NCI-H187 (cell line): ENCODE results near the gene MYBPC2.
A peak's percentile ranks its signal among the peaks of the same experiment; 100 is the strongest.
"Not testable (repeated sequence)": the region's sequence is repeated elsewhere in the genome, so short reads cannot be mapped to it uniquely, and the experiment has no call there.

ENCODE experiments used
- DNase-seq, 2 experiments: peaks; one replicate each; lab custom pipeline; 2025; lab: John Stamatoyannopoulos, UW

The MYBPC2 gene

DNA sequence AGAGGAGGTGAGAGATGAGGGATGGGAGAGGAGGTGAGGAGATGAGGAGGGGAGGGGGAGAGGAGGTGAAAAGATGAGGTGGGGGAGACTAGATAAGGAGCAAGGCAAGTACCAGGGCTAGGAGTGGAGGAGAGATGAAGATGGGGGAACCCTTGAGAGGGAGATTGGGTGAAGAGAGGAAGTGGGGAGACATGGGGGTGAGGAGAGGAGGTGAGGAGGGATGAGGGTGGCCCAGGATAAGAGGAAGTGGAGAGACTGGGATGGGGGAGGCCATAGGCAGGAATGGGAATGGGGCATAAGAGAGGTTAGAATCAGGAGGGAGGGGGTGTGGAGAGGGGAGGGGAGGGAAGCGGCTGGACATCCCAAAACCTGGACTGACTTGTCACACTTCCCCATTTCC is 26.9 kb downstream of the MYBPC2 start:
- DNase-seq, result no peak

DNA sequence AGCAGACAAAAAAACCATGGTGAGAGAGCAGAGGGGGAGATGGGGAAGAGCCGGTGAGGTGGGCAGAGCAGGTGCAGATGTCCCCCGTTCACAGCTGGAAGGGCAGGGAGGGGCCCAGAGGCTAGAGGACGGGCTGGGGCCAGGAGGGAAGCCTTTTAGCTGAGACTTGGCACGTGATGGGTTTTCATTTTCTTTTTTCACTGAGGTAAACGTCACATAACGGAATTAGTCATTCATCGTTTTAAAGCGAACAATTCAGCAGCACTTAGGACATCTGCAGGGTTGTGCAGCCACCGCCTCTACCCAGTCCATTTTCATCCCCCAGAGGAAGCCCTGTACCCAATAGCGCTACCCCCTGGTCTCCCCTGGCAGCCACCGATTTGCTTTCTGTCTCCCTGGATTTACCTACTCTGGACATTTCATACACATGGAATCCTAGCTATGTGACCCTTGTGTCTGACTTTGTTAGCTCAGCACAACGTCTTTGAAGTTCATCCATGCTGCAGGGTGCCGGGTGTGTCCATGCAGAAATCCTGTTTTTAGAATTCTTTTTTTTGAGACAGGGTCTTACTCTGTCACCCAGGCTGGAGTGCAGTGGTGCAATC is 27.6 kb downstream of the MYBPC2 start:
- no peak for DNase-seq

DNA sequence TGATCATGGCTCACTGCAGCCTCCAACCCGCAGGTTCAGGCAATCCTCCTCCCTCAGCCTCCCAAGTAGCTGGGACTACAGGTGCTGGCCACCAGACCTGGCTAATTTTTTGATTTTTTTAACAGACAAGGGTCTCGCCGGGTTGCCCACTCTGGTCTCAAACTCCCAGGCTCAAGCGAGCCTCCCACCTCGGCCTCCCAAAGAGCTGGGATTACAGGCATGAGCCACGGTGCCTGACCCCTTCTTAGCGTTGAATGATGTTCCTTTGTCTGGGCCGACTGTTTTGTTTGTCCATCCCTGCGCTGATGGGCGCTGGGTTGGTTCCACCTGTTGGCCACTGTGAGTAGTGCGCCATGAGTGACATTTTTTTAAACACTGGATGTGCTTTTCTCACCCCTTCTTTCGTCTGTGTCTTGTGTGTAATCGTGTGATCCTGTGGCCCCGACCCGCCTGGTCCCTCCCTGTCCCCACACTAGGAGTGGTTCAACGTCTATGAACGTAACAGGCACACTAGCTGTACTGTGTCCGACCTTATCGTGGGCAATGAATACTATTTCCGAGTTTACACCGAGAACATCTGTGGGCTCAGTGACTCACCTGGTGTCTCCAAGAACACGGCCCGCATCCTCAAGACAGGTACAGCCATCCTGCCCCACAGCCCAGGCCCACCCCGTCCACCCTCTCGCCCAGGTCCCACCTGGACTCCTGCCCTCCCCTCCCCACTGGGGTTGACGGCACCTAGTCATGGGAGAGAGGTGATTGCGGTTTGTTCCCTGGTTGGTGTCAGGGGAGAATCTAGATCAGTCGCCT is 28.6 kb downstream of the MYBPC2 start:
- peak; percentile 14 to 39 for DNase-seq

GRCh38 chr19:50462970-50463369 is 30.3 kb downstream of the MYBPC2 start:
- no peak for DNase-seq

GRCh38 chr19:50464348-50464747 is 31.7 kb downstream of the MYBPC2 start:
- DNase-seq, result no peak

DNA sequence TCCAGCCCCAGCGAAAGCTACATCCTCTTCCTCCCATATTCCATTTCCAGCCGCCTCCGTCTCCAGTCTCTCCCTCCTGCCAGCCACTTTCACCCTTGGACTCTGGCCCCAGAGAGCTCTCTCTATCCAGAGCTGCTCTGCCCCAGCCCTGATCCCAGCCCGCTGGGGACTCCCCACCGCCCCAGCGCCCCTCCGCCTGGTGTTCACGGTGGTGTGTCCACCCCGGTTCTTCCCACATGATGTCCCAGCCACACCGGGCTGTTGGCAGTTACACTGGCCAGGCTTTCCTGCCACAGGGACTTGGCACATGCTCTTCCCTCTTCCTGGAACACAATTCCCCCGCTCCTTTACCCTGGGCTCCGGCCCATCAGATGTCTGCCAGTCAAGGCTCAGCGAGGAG is 32.3 kb downstream of the MYBPC2 start:
- no peak for DNase-seq

- DNase-seq, result no peak
Observed at GRCh38 chr19:50465986-50466705, 33.5 kb downstream of the MYBPC2 start.

- no peak for DNase-seq
Observed at GRCh38 chr19:50466706-50467039, 34.0 kb downstream of the MYBPC2 start.

DNA sequence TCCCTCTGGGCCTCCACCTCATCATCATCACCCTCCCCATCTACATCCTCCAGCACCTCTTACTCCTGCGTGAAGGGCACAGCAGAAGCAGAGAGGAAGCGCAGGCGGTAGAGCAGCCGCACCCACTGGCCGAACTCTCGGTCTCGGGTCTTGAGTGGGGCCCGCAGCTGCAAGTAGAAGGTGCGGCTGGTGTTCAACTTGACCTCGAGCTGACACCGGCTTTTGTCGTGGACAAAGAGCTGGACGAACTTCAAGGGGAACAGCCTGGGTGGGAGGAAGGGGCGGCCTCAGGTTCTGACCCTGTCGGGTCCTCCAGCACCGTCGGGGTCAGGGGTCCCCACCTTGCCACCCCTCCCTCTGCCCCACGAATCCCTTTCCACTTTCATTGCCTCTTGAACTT is 34.9 kb downstream of the MYBPC2 start:
- DNase-seq, result no peak

- no peak for DNase-seq
Observed at GRCh38 chr19:50468818-50469217, 36.1 kb downstream of the MYBPC2 start.

DNA sequence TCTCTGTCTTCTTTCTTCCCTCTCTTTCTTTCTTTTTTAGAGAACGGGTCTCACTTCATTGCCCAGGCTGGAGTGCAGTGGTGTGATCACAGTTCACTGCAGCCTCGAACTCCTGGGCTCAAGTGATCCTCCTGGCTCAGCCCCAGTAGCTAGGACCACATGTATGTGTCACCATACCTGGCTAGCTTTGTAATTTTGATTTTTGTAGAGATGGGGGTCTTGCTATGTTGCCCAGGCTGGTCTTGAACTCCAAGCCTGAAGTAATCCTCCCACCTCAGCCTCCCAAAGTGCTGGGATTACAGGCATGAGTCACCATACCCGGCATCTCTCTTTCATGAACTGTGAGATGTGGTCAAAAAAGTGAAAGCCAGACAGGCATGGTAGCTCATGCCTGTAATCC is 40.6 kb downstream of the MYBPC2 start:
- not testable (repeated sequence) for DNase-seq

DNA sequence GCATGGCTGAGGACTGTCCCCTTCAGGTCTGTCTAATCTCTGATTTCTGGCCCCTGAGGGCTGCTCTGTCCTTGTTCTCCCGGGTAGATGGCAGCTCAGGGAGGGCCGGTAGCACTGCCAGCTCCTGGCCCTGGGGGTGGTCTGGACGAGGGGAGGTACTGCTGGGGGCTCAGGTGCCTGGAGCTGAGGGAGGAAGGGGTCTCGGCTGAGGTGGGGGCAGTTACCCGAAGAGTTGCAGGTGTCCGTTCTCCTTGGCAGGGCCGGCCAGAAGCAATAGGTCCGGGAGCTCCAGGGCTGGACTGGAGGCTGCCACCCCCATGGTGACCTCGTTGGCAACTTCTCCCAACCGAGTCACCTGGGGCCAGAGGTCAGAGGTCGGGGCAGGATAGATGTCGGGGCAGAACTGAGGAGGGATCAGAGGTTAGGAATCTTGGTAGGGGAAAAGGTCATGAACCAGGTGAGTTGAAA is 42.4 kb downstream of the MYBPC2 start:
- no peak for DNase-seq

- DNase-seq, result no peak
Observed at GRCh38 chr19:50475736-50476223, 43.1 kb downstream of the MYBPC2 start.

- peak; percentile 52 to 80 for DNase-seq
Observed at GRCh38 chr19:50476224-50476906, 43.7 kb downstream of the MYBPC2 start, which contains the start of the genes EMC10 and GARIN5A. Gene EMC10, plus strand, starts transcription at chr19:50476507. Its CDS starts 38 bp downstream, at chr19:50476545. Gene GARIN5A, minus strand, starts transcription at chr19:50476848. Its CDS starts 460 bp downstream, at chr19:50476388.

DNA sequence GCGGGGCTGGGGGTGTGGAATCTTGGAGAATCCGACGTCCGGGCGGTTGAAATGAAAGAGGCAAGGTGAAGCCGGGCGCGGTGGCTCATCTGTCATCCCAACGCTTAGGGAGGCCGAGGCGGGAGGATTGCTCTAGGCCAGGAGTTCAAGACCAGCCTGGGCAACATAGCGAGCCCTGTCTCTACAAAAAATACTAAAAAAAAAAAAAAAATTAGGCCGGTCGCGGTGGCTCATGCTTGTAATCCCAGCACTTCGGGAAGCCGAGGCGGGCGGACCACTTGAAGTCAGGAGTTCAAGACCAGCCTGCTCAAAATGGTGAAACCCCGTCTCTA is 44.2 kb downstream of the MYBPC2 start:
- no peak for DNase-seq

DNA sequence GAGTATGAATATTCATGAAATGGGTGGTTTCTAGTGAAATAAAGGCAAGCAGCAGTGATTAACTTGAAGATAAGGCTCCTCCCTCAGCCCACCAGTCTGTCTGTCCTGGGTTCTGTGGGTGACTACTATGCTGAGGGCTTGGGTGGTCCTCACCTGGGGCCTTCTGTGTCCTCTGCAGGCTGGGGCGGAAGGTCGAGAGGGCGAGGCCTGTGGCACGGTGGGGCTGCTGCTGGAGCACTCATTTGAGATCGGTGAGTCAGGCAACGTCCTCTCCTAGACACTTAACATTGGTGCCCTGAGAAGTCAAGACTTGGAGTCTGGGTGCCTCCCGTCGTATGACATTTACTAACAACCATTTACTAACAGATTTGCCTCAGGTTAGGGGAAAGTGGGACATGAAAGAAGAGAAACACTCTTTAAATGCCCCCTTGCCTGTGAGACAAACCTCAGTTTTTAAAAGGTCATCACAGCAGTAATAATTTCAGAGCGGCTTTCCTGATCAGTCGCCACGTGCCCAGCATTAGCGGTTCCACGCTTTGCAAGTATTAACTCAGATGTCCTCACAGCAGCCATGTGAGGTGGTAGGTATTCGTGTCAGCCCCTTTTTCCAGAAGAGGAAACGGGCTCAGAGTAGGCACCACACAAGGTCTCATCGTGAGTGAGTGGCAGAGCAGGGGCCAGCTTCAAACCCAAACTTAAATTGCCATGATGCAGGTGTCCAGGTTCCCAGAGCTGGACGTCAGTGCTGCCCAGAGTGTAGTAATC is 45.2 kb downstream of the MYBPC2 start:
- no peak for DNase-seq

DNA sequence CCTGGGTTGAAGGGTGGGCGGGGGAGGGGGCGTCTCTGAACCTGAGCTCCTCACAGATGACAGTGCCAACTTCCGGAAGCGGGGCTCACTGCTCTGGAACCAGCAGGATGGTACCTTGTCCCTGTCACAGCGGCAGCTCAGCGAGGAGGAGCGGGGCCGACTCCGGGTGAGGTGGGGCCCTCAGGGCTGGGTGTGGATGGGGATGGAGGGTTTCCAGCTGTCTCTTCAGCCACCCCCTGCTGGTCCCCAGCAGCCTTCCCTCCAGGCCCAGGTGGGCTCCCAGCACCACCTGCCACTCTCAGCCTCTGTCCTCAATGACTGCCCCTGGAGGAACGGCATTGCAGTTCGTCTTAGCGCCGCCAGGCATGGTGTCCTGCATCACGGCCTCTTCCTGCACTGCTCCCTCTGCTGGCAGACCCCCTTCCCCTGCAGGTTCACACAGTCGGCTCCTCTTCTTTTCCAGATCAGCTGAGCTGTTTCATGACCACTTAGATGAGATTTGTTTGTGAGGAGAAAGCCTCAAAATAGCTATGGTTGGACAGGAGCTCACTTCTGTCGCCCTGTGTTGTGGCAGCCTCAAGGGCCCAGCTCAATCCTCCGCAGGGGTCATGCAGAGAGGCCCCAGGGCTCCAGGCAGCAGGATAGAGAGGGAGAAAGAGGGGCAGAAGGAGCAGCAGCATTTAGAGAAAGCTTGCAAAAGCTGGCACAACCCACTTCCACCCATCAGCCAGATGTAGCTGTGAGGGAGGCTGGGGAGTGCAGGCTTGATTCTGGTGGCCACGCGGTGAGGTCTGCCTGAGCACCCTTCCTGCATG is 46.4 kb downstream of the MYBPC2 start:
- no peak for DNase-seq

- no peak for DNase-seq
Observed at GRCh38 chr19:50479761-50480251, 47.1 kb downstream of the MYBPC2 start.

- DNase-seq, result no peak
Observed at GRCh38 chr19:50480281-50481111, 47.8 kb downstream of the MYBPC2 start.
